ENCODE measurements around the gene STRBP.

STRBP gene

DNA sequence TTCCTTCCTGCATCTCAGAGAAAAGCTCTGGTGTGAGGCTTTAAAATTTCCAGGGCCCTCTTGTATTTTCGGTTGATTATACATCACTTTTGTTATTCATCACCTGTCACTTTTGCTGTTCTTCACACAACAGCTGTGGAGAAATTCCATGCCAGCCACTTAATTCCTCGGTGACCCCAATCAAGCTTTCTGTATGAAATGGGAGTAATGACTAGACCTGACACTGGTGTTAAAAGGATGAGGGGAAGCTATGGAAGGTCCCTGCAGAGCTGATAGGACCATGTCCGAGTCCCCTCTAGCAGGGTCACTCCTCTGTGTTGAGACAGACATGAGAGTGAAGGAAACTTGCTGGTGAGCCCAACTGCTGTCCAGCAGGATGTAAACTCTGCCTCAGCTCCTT is 175.2 kb downstream of the STRBP start:
- DNase-seq = peak; percentile 56

DNA sequence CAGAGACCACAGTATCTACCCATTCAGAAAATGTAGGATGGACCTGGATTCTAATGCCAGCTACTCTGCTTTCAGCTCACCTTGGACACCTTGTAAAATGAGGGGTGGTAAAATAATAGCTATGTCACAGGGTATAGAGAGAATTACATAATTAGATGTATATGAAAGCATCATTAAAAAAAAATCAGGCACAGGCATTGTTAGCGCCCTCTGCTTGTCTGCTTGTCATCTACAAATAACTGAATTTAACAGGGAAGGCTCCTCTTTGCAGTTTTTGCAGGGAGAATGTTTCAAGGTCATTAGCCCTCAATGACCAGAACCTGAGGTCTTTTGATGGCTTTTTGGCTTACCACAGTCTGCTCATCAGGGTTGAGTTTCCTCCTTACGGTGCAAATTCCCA is 176.9 kb downstream of the STRBP start:
- DNase-seq = no peak

DNA sequence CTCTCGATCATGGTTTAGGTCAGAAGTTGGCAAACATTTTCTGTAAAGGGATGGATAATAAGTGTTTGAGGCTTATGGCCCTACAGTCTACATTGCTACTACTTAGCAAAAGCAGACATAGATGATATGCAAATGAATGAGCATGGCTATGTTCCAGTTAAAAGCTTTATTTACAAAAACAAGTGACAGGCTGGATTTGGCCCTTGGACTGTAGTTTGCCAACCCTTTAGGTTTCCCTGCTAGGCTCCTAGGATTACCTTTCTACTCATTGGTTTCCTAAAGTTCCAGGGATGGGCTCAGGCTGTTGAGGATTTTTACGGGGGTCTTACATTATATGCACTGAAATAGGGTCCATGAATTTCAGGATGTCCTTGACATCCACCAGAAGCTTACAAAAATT is 177.4 kb downstream of the STRBP start:
- no peak for DNase-seq

DNA sequence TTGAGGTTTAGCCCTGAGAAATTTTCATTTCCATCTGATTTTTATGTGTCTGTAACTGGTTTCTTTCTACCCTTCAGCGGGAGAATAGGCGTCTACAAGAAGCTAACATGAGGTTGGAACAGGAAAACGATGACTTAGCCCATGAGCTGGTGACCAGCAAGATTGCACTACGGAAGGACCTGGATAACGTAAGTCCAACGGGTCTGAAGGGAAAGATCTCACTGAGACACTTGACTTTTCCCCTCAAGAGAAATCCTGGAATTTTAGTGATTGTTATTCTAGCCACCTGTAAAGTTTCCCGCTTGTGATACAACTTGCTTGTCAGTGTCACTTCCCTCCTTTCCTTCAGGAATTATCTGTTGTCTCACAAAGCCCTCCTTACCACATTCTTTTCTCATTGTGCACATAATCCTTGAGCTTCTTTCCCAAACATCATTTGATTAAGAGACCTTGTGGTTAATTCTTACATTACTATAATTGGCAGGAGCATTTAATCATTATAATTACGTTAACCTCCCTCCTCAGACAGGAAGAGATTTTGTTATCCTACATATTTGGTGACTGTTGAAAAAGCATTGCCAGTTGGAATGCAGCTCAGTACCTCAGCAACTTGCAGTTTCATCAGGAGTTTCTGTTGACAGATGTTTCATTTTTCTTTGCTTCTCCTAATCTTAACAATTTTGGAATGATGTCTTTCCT is 178.0 kb downstream of the STRBP start:
- no peak for DNase-seq

DNA sequence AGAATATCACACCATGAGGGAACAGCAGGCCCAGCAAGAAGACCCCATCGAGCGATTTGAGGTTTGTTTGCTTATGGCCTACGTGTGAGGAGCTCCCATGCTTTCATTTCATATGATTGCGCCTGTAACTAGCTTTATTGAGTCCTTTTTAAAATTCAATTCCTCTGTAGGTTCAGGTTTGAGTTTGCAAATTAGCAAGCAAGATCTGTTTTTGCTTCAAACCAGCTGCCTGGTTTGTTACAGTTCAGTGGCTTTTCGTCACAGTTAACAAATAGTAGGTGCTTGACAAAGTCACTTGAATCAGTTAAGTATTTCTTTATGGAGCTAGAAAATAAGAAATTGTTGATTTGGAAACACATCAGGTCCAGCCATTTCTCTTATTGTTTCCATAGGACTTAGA is 178.6 kb downstream of the STRBP start:
- no peak for DNase-seq

DNA sequence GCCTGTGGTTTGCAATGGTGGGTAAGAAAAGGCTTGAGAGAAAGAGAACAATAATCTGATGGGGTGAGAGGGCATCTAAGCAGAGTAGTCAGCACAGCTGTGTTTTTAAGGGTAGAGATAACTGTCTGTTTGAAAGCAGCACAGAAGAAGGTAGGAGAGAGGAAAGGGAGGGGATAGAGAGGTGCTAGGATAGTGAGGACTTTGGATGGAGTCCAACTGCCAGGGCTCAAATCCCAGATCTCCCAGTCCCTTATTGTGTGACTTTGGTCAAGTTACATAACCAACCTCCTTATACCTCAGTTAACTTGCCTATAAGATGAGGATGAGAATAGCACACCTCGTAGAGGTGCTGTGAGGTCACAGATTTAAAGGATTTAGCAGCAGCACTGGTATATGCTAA is 179.3 kb downstream of the STRBP start:
- DNase-seq = no peak

DNA sequence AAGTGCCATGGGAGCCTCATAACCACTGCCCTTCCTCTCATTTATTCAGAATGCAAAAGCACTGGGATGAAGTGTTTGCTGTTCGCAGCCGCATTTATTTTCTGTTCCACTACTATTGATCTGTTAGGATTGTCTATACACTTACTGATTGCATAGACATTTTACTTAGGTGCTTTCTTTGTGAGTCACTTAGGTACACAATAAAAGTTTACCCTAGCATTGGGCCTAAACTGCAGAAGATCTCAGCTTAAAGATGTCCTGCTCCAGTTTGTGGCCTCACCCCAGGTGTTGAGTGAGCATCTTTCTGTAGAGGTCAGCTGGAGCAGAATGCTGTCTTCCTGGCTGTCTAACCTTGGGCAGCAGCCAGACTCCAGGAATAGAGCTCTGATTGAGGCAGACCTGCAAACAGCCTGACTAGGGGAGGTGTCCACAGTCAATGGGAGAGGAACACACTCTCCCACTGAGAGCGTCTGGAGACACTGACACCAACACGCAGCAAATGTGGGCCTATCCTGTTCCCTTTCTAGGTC is 181.0 kb downstream of the STRBP start:
- no peak for DNase-seq

DNA sequence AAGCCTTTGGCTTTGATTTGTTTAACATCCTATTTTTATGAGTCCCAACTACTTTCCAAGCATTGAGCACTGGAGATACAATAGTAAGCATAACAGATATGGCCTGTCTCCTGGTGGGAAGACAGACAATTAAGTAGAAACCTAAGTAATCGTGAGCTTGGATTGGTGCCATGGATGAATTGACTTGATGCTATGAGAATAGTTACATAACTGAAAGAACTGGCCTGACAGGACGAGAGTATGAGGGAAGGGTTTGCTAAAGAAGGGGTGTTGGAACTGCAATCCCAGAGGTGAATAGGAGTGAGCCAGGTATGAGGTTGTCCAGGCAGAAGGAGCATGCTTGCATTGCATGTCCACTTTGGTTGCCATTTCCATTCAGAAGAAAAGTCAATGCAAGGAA is 182.5 kb downstream of the STRBP start:
- no peak for DNase-seq

DNA sequence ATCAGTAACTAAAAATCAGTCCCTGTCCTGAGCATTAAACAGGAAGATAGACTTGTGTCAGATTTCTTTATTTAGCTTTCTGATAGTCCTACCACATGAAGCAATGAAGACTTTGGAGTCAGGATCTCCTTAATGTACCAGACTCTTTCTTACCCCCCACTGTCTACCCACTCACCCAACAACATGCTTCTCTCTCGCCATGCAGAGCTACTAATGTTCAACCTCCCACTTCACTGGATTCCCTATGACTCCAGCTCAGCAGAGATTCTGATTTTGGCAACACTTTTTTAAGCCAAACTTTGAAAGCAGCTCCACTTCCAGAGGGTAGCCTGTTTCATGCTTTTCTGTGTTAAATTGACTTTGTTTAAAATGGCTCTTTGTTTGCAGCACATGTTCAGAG is 184.1 kb downstream of the STRBP start:
- no peak for DNase-seq

DNA sequence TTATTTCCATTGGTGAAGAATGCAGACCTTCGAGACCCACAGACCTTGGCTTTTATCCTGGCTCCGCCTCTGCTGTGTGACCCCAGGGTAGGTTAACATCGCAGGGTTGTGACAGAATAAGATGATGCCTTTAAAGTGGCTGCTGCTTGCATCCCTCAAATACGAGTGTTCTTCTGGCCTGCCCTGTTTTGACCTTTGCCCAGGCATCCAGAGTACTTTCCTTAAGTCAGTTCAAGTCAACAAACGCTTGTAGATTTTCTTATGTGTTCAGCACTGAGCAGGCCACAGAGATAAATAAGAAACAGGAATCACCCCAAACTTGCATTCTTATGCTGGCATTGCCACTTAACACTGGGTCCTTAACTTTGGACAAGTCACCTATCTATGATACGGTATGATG is 184.7 kb downstream of the STRBP start:
- no peak for DNase-seq

DNA sequence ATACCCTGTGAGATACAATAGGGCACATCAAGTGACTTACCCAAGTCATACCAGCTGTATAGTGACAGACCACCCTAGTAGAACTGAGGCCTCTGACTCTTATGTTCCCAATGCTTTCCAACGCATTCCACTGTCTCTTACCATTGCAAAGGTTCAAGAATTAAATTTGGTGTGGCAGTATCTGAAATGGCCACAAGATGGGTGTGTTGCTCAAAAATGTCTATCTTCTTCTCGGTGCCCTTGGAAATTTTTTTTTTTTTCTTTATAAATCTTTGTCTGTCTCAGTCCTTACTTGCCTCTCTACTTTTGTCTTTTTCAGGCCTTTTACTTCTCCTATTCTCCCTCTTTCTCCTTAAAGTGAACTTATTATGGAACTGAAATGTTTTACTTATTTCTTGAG is 186.6 kb downstream of the STRBP start:
- DNase-seq = peak; percentile 40

DNA sequence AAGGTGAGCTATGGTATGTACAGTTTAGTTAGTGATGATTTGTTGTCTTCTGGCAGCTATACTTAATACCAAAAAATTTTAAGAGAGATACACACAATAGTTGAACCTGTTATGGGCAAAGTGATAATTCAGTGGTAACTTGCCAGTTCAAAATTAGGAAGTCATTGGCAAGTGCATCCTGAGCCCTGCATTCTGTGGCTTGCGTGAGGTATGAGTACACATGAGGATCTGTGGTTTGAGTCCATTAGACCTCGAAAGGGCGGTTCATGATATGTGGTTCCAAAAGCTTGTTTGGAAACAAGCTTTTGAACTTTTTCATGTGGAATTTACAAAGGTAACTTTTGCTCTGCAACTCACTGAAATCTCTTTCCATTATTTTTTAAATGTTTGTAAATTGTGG is 187.9 kb downstream of the STRBP start:
- no peak for DNase-seq

DNA sequence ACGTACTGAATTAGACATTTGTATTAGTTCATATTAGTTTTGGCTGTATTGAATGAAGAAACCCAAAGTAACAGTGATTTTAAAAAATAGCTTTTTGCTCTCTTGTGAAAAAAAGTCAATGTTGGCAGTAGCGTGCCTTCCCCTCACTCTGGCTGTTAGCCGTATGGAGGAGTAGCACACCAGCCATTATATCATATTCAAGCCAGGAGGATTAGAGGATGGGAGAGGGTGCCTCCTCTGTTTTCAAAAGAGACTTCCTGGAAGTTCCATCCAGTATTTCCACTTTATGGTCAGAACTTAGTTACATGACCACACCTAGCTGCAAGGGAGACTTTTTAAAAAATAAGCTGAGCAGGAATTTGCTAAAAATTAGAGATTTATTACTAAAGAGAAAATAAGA is 193.8 kb downstream of the STRBP start:
- no peak for DNase-seq

DNA sequence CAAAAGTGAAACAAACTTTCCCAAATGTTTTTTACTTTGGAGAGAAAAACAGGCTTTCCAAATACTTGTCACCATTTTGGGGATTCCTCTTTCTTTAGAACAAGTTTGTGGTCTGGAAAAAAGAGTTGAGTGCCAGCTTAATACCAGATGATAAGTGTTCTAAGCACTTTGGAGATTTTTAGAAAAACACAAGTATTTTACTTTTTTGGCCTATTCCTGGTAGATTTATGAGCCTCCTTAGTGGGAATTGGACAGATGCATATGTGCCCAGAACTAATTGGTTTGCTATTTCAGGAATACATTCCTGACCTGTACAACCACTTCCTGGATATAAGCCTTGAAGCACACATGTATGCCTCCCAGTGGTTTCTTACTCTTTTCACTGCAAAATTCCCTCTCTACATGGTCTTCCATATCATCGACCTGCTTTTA is 194.4 kb downstream of the STRBP start:
- no peak for DNase-seq

DNA sequence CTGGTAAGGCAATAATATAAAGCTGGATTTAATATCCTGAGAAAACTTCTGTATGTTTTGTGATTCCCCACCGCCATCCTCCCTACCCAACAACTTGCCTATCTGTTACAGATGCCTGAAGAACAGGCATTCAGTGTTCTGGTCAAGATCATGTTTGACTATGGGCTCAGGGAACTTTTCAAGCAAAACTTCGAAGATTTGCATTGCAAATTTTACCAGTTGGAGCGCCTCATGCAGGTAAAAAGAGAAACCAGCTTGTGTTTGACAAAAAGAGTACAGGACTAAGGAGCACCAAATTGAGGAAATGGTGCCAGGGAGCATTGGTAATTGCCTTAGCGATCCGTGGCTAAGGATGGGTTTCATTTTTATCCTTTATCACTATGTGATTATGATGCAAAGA is 194.9 kb downstream of the STRBP start:
- DNase-seq = no peak

DNA sequence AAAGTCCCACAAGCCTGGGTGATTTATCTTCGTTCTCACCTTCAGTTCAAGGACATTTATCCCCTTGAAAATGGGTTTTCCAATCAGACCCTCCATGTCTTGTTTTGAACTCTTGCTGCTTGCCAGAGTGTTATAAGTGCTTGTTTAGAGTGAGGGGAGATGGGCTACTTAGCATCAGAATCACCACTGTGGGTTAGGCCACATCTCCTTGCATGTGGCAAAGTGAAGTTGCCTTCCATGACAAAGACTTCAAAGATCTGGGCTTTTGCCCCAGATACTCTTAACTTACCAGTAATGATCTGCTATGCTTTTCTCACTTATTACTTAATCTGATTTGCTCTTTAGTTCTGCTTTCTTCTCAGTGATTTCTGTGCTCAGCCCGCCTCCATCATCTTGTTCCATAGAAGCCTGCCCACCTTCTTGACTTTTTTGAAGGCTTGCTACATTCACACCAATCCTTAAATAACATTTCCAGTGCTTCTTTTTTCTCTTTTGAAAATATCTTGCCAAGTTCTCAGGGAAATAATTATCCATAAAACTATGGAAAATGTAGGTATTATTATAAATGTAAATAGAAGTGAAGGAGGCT is 195.9 kb downstream of the STRBP start:
- DNase-seq = no peak

Data from retina (tissue), 1 donor.